Dedifferentiated amniotic fluid mesenchymal stem cell (primary cell): ENCODE data around the gene BTBD16.

ENCODE experiments used
- DNase-seq: peaks from one replicate; pipeline ENCODE4 v3.0.0-alpha.2; 2016; ENCODE audit errors: extremely low spot score

Gene BTBD16

DNA sequence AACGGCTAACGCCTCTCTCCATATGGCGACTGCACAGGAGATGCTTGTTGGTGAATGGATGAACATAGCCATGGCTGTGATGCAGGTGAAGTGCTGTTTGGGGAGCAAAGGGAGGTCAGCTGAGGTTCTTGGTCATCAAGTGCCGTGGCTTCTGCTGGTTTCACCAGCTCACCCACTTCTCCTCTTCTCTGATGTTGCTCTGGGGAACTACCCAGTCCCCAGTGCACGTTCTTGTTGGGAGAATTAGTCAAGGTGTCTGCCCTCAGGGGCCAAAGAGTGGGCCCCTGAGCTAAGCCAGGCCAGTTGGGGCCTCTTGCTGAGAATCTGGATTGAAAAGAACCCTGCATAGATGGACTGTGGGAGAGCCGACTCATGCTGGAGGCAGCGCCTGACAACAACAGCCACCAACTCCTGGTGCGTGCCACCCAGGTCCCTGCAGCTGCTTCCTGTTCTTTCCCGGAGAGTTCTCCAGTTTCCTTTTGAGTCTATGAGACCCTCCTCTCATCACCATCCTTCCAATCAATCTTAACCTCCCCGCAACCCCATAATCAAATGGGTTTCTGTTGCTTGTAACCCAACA is 3.0 kb downstream of the BTBD16 start:
- DNase-seq: no peak

DNA sequence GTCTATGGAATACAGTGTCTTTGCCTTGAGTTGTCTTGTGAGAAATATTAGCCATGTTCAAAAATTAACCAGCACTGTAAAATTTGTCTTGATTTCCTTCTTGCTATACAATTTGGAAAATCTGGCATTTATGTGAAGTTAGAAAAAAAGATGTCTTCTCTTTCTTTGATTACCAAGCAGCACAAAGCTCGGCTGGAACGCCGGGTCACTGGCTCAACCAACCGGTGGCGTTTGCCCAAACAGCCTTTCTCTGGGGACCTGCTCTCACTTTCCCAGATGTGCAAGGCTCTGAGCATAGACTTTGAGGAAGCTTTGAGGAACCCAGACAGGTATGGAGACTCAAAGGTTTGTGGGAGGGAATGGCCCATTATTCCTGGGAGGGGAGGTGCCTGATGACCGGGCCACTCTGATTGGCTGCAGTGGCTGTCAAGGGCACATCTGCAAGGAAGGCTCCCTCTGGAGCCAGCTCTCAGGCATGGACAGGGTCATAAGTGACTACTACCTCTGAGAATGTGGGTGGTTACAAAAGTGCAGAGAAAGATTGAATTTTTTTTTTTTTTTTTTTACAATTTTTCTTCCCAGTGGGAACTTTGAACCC is 5.6 kb downstream of the BTBD16 start:
- no peak for DNase-seq

DNA sequence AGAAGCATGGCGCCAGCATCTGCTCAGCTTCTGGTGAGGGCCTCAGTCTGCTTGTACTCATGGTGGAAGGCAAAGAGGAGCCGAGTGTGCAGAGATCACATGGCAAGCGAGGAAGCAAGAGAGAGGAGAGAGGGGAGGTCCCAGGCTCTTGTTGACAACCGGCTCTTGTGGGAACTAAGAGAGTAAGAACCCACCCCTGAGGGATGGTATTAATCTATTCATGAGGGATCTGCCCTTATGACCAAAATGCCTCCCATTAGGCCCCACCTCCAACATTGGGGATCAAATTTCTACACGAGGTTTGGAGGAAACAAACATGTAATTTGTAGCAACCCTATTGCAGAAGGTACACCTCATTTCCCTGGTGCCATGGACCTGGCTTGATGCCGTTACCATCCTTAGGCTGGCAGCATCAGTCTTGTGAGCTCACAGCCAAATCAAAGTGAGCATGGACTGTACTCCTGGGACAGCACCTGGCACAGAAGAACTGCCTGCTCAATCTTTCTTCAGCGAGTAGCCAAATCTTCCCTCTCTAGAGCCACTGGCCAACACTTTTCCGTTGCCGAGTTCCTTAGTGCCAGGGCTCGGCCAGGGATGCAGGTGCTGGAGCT is 6.5 kb downstream of the BTBD16 start:
- DNase-seq: no peak

DNA sequence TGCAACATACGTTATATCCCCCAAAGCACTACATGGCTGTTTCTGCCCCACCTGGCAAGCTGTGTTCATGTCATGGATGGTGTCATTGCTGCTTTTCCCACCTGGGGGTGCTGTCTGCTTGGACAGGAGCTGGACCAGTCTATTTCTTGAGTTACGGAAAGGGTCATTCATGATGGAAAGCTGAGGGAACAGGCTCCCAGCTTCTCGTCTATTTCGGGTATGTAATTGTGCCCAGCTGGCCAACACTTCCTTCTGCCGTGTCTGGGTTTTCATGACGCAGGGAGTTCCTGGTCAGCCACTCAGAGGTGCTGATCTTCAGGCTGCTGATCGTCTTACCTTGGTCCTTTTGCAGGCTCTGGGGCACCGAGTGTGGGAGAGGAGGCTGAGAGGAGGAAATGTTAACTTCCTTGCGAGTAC is 8.6 kb downstream of the BTBD16 start:
- no peak for DNase-seq

DNA sequence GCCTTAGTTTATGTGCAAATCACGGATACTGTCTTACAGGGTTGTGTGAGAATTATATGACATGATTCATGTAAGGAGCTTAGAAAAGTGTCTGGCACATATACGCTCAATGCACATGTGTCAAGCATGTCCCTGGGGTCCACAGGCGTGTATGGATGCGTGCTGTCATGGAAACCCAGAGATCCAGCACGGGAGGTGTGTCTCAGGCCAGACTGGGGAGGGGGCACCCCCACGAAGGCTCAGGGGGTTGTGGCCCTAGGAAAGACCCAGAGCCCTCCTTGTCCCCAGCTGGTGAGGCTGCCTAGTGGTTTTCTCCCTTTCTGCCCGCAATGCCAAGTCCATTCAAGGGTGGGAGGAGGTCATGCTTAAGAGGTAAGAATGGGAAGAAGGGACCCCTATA is 9.1 kb downstream of the BTBD16 start:
- DNase-seq: no peak

DNA sequence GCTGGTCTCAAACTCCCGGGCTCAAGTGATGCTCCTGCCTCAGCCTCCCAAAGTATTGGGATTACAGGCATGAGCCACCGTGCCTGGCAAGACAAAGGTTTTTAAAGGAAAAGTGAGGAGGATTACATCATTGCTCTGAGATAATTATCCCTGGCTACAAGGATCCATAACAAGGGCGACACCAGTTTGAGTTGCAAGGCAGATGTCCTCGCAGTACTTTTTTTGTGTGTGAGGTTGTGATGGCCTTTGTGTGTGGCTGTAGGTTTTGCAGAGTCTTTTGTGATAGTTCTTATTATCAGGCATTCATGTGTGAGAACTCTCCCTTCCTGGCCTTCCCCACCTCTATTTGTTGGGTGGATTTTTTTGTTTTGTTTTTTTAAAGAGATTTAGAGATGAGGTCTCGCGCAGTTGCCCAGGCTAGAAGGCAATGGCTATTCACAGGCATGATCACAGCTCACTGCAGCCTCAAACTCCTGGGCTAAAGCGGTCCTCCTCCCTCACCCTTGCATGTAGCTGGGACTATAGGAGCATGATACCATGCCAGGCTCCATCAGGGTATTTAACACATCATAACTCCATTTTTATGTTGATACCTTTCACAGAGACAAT is 10.0 kb downstream of the BTBD16 start:
- DNase-seq: no peak

DNA sequence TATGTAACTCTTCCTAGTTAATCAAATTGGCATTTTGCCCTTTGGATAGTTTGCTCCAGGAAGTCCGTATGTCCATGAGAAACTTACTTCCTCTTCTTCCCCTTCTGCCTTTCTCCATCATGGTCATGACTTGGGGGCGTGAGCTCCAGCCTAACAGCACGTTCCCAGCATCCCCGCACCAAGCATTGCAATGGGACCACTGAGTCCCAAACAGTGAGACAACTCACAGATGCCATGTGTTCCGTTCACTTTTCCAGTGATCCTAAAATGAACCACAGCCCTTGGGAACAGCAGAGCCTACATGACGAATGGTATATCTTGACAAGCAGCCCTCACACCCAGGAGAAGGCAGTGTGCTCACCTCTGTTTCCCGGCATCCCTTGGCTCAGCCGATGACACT is 10.7 kb downstream of the BTBD16 start:
- no peak for DNase-seq

DNA sequence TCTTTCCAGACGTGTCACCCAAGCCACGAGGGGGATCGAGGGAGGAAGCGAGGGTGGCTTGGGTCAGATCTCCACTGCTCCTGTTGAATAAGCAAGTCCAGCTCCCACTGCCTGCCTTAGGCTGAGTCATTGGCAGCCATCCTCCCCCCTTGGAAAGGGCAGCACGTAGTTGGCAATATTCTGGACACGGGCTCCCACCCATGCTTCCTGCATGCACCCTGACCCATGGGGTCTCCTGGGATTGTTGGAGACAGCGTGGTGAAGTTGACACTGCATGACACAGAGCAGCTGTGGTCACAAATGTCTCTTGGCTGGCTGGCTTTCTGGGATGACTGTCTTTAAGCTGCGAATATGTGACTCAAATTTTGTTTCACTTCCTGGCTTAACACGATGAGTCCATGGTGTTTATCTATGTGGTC is 11.2 kb downstream of the BTBD16 start:
- no peak for DNase-seq

DNA sequence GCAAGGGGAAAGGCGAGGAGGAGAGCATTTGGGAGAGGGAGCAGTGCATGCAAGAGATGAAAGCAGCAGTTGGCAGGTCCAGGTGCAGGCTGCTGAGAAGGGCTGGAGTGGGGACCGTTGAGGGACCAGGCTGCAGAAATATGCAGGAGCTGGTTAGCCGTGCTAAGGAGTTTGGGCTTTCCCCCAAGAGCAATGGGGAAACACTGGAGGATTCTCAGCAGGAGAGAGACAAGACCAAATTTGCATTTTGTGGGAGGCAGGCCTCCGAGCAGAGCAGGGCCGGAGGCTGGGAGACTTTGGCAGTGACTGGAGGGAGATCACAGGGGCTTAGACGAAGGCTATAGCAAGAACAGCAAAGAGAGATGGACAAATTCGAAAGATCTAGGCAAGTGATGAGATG is 11.8 kb downstream of the BTBD16 start:
- DNase-seq: no peak

DNA sequence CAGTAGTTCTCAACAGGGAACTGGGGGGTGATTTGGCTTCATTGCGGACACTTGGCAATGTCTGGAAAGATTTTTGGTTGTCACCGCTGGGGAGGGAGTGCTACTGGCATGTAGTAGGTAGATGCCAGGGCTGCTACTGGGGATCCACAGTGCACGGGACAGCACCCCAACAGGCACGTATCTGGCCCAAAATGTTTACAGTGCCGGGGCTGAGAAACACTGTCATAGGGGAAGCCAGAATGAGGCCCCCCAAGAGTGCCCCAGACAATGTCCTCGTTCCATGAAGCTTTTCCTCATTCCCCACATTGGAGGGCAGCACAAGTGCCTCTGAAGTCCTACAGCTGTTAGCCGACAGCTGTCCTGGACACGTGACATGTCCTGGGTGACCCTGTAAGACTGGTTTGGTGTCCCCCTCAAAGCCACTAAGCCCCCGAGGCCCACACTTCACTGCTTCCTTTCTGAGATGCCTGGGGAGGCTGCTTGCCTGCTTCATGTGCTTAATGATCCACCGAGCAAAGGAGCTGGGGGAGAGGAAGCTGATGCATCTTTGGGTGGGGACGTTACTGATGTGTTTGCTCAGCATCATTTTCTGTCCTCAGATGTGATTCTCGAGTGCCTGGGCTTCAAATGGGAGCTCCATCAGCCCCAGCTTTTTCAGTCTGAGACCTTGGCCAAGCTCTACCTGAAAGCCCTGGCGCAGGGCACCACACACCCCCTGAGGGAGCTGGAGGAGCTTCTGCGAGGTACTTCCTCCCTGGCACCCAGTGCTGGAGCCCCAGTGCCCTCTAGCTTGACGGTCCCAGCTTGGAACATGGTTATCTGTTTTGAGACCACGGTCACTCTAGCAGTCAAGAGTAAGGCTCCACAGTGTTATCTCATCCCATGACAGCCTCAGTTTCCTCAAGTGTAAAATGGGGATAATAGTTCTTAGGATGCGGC is 14.7 kb downstream of the BTBD16 start:
- no peak for DNase-seq

DNA sequence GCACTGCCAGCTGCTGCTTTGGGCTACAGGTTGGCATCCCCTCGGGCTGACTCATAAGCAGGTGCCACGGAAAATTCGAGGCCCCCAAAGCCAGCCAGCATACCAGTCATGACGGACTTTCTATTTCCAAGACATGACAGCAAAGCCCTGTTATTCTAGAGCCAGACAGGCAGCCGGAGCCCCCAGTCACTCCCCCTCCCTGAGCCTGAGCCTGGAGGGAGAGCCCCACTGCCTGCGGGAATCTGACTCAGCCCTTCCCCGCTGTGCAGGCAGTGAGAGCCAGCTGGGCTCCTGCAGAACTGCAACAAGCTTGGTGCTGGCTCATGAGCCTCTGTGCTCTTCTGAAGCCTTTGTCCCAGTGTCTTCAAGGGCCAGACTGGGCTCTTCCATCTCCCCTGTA is 15.8 kb downstream of the BTBD16 start:
- peak; percentile 28 for DNase-seq

DNA sequence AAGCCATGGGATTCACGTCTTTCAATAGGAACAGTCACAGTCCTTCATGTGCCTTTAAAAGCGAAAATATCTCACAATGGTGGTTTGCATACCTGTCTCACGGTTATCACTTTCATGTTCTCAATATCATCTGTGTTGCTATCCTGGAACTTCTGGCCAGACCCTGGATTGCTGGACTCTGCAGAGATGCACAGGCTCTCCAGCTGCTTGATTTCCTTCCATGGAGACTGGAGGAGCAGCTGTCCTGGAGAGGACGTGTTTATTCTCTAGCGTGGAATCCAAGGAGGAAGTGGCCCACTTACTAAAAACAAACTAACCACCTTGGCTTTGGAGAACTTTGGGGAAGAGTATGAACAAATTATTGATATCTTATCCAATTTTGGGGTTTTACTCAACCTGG is 16.5 kb downstream of the BTBD16 start:
- no peak for DNase-seq

DNA sequence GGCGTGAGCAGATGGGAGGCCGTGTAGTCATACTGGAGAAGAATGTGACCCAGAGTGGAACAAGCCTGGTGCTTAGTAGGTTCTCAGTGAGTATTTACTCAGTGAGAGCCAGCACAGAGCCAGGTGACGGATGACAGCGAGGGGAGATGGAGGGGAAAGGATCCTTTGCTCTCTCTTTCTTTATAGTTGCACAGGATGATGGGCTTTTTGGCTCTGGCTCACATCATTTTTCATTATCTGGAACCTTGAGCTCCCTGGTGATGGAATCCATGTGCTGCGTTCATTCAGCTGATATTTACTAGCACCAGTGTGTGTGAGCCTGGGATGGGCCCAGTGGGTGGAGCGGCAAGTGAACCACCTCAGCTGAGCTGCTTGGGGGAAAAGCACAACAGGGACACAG is 17.2 kb downstream of the BTBD16 start:
- DNase-seq: no peak

DNA sequence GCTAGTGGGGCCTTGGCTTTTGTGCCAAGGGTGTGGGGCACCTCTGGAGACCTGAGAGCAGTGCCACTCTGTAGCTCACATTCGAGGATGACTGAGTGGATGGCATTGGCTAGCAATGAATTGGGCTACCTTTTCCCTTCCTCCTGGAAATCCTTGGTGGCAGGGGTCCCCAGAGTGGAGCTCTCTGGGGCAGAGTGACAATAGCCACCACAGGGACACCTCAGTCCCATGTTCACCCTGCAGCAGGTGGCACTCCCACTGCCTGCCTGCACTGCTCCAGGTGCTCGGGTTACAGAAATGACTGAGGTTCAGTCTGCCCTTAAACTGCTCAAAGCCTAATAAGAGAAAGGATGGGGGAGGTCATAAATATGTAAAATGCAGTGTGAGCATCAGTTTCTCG is 17.8 kb downstream of the BTBD16 start:
- no peak for DNase-seq

DNA sequence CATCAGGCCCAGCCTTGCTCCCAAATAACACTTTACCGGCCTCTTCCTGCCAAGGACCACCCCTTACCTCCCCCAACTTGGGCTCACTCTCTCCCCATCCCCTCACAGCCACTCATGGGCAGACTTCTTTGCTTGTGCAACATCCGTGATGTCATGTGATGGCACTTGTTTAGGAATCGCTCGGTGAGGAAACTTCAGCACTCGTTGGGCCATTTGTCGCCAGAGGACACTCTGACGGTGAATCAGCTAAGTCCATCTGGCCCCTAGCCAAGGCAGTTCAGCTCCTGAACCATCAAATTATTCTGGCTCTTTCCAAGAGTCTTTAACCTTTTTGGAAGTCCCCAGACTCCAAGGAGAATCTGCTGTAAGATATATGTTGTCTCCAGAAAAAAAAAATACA is 19.2 kb downstream of the BTBD16 start:
- no peak for DNase-seq

DNA sequence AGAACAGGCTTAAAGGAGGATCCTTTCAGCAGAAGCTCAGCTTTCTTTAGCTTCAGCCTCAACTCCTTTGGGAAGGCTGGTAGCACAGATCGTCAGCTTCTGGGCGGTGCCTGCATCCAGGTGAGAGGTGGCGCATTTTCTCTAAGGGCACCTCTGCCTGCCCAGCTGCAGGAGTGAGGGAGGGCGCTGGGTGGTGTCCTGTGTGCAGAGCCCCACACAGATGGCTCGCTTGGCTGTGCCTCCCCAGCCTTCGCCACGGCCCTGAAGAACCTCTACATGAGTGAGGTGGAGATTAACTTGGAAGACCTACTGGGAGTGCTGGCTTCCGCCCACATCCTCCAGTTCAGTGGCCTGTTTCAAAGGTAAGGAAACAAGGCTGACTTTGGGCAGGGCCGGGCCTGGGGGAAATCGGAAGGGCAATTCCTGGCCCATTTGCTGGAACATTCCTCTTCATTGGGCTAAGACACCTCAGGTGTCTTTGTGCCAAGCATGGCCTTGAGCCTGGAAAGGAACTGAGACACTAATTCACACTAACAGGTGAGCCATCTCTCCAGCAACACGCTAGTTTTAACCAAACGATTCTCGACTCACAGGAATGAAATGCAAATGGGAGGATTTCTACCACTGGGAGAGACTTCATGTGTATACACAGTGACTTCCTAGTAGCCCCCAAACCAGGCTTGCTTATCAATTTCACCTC is 19.9 kb downstream of the BTBD16 start:
- no peak for DNase-seq

DNA sequence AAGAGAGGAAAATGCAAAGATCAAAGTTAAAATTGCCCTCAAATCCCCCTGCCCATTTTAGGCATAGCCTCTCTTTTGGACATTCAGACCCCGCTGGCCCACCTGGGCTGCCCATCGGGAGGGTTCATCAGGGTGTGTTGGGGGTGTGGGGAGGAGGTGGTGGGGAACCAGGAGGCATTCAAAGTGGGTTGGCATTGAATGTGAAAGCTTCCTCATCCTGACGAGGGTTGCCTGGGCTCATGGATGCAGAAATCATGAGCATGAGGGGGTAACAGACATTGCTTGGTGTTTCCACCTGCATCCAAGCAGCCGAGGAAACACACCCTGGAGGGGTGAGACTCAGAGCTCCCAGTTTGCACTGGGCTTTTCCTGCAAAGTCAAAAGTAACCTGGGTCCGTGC is 20.6 kb downstream of the BTBD16 start:
- no peak for DNase-seq

DNA sequence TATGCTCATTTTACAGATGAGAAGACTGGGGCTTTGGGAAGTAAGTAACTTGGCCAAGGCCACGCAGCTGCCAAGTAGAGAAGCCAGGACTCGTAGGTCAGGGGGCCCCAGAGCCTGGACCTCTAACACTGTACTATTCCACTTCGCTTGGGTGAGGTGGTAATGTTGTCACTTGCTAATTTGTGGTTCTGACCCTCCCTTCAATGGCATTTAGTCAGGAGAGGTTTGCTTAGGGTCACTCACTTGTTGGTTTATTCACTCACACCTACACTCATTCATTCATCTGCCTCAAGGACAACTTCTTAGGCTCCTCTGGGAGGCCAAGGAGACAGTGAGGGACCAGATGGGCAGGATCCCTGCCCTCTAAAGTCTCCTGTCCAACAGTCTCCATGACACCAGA is 21.3 kb downstream of the BTBD16 start:
- no peak for DNase-seq

DNA sequence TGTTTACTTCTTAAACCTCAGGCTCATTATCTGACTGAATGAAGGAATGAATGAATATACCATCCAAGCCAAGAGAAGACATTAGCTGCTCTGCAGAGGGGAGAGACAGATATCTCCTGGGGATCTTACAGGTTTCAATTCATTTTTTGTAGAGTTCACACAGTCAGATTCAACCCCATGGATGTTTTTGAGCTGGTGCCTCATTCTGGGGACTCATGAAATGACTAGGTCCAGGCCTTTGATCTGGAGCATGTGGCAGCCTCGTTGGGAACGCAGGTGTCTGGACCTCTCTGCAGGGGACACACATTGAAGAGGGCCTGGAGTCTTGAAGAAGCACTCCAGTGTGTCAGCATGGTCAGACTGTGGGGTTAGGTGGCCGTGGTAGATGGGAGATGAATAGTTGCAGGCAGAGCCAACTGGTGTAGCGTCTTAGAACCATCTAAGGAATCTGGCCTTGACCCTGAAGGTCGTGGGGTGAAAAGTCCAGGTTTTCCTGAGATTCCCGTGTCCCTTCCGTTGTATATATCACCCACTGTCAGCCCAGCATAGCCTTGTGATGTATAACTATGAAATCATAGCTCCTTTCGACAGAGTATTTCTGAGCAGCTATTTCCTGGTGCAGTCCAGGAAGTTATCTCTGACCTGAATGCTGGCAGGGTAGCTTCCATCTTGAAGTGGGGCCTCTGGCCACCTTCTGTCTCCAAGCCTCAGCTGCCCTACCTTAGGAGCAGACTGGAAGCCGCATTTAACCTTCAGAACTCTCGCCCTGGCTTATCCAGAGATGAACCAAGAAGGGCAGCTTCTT is 22.3 kb downstream of the BTBD16 start:
- DNase-seq: no peak

DNA sequence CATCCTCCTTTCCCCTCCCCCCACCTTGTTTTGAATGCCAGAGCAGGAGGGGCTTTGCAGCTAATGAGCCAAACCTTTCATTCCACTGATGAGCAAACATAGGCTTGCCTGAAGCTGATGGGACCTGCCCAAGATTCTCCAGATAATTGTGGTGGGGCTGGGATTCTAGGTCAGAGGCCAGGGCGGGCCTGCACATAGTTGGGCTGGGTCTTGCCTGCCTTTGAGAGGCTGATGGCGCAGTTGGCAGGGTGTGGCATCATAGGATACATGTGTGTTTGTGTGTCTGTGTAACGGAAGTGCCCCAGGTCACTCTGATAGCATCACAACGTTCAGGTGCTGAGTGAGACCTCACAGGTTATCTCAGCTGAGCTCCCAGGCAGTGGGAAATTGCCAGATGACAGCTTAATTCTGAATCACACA is 22.9 kb downstream of the BTBD16 start:
- no peak for DNase-seq
